Natural killer cell (primary cell): ENCODE data around the gene CCL19. TPM values are rescaled to one million over a fixed set of nuclear protein-coding genes. Genes with fewer than 3 reads are reported as not detected.
A peak's percentile ranks its signal among the peaks of the same experiment; 100 is the strongest.

Source experiments
- ATAC-seq, 3 donors: fragments of 150-1000 bp in 2 of 3; fragments of 200-7000 bp in 1 of 3; cut with Tn5 transposase; 1 replicate in 1 of 3; 2 replicates in 2 of 3; pipeline ENCODE4 v1.10.0; 2021; ENCODE audit warnings: mild to moderate bottlenecking in 2 of 3, moderate library complexity in 2 of 3
- DNase-seq, 2 donors: peaks; one replicate each; pipeline versions ENCODE4 v3.0.0 to v3.0.0-alpha.2; 2013 to 2021; ENCODE audit warnings: mixed read lengths in 1 of 2
- H3K27ac ChIP-seq: one replicate; pipeline ENCODE4 v1.5.1; 2013; ENCODE audit warnings: mild to moderate bottlenecking, low read length
- H3K27me3 ChIP-seq: one replicate; pipeline ENCODE4 v1.6.1; 2013; ENCODE audit warnings: low read length; ENCODE audit not compliant: control insufficient read depth, insufficient read depth
- H3K36me3 ChIP-seq: one replicate; pipeline ENCODE4 v1.6.1; 2013; ENCODE audit warnings: low read length; ENCODE audit not compliant: control insufficient read depth, insufficient read depth
- H3K4me1 ChIP-seq: one replicate; pipeline ENCODE4 v1.6.1; 2013; ENCODE audit warnings: low read length; ENCODE audit not compliant: control insufficient read depth, insufficient read depth
- H3K4me3 ChIP-seq: one replicate; pipeline ENCODE4 v1.5.1; 2013; ENCODE audit warnings: low read length
- H3K9me3 ChIP-seq: one replicate; pipeline ENCODE4 v1.6.1; 2013; ENCODE audit warnings: low read length; ENCODE audit not compliant: control insufficient read depth, insufficient read depth
- H3K27ac Mint-ChIP-seq, 2 donors: one replicate each; pipeline ENCODE4 v1.8.0; 2022; ENCODE audit warnings: mild to moderate bottlenecking in 2 of 2, mixed read lengths in 2 of 2, moderate library complexity in 1 of 2
- H3K27me3 Mint-ChIP-seq, 2 donors: one replicate each; pipeline ENCODE4 v1.8.0; 2022; ENCODE audit warnings: low read depth in 2 of 2, mixed read lengths in 2 of 2
- H3K36me3 Mint-ChIP-seq: one replicate; pipeline ENCODE4 v1.8.0; 2022; ENCODE audit warnings: mixed read lengths
- H3K4me1 Mint-ChIP-seq, 2 donors: one replicate each; pipeline ENCODE4 v1.8.0; 2022; ENCODE audit warnings: mixed read lengths in 2 of 2
- H3K4me3 Mint-ChIP-seq: one replicate; pipeline ENCODE4 v1.8.0; 2022; ENCODE audit warnings: mild to moderate bottlenecking, moderate library complexity, mixed read lengths
- H3K9me3 Mint-ChIP-seq, 2 donors: one replicate each; pipeline ENCODE4 v1.8.0; 2022; ENCODE audit warnings: mixed read lengths in 2 of 2
- WGBS: methylation state at CpG from one replicate; pipeline ENCODE4 v1.1.7; 2013; ENCODE audit warnings: missing lambda C conversion rate; ENCODE audit not compliant: insufficient coverage; 5-methylcytosine and 5-hydroxymethylcytosine counted together
- intact Hi-C: fragments of 100-400 bp; cut with micrococcal nuclease; formaldehyde crosslinking; loops from one replicate; pipeline ENCODE4 v1.14.2; 2022
- total RNA-seq, 4 donors: library from RNA; stranded (reverse); fragments of 120-200 nt in 1 of 4; gene quantifications; one replicate each; pipeline versions ENCODE4 v1.2.3 to v1.2.4, GENCODE V29; 2013 to 2022
- TF ChIP-seq, protein P1 (sequence below): fragments of 200-600 bp; IDR thresholded peaks from one replicate; pipeline ENCODE4 v1.8.0; 2022; ENCODE audit warnings: antibody characterized with exemption

CCL19 gene
- total RNA-seq, 3 donors from 2014 or later (not counting 1 experiment from before 2014, with no cell fraction given), result not detected

- no peak overlapping the region for H3K27ac ChIP-seq
- peak in 1 of 2 donors; percentile 70 for DNase-seq
- Mint-ChIP-seq H3K4me1 (no peaks in the 10 kb centered on the region), H3K4me3 (no peak overlapping the region), H3K27ac (no peak overlapping the region), H3K9me3 (no peaks in the 10 kb centered on the region), H3K36me3 (no peaks in the 10 kb centered on the region), H3K27me3 (no peaks in the 10 kb centered on the region)
- peak in 1 of 3 donors; percentile 71 for ATAC-seq
- intact Hi-C loops, result no loop called here
- no peaks in the 10 kb centered on the region for H3K27me3 ChIP-seq
- TF ChIP-seq, protein P1, sequence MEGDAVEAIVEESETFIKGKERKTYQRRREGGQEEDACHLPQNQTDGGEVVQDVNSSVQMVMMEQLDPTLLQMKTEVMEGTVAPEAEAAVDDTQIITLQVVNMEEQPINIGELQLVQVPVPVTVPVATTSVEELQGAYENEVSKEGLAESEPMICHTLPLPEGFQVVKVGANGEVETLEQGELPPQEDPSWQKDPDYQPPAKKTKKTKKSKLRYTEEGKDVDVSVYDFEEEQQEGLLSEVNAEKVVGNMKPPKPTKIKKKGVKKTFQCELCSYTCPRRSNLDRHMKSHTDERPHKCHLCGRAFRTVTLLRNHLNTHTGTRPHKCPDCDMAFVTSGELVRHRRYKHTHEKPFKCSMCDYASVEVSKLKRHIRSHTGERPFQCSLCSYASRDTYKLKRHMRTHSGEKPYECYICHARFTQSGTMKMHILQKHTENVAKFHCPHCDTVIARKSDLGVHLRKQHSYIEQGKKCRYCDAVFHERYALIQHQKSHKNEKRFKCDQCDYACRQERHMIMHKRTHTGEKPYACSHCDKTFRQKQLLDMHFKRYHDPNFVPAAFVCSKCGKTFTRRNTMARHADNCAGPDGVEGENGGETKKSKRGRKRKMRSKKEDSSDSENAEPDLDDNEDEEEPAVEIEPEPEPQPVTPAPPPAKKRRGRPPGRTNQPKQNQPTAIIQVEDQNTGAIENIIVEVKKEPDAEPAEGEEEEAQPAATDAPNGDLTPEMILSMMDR, result no peak
- H3K4me1 ChIP-seq, result no peaks in the 10 kb centered on the region
- no peaks in the 10 kb centered on the region for H3K9me3 ChIP-seq
- H3K4me3 ChIP-seq, result no peak overlapping the region
- WGBS, result 32% methylated on average over 9 of the region's 10 CpGs
- H3K36me3 ChIP-seq, result no peaks in the 10 kb centered on the region
Measured at GRCh38 chr9:34675048-34675714, 15.9 kb downstream of the CCL19 start.

- Mint-ChIP-seq H3K4me1 (no peaks in the 10 kb centered on the region), H3K27me3 (no peaks in the 10 kb centered on the region), H3K9me3 (no peaks in the 10 kb centered on the region), H3K36me3 (no peaks in the 10 kb centered on the region), H3K27ac (no peak overlapping the region), H3K4me3 (no peak overlapping the region)
- DNase-seq (no peak), ATAC-seq (no peak)
- no peak overlapping the region for H3K4me3 ChIP-seq
- WGBS, result 83% methylated on average over 3 of the region's 3 CpGs
- intact Hi-C loops, result no loop called here
- H3K4me1 ChIP-seq, result no peaks in the 10 kb centered on the region
- no peaks in the 10 kb centered on the region for H3K27me3 ChIP-seq
- H3K9me3 ChIP-seq, result no peaks in the 10 kb centered on the region
- no peak overlapping the region for H3K27ac ChIP-seq
- no peaks in the 10 kb centered on the region for H3K36me3 ChIP-seq
- TF ChIP-seq, protein P1, result no peak
Measured at GRCh38 chr9:34674440-34674839, 16.6 kb downstream of the CCL19 start.

DNA sequence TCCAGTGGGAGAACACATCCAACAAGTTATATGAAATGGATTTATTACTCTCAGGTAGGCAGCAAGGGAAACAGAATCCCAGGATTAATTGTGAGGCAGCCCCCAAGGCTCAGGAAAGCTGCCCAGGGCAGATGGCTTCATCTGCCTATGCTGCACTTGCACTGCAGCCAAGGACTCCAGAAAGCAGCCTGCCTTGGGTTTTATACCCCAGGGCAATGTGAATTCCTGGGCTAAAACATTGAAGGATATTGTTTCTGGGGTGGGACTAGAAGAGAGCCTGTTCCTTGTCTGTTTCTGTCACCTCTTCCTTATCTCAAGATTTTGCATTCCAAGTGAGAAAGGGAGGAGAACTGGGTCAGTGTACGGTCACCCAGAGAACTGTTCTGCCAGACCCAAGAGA, 19.8 kb downstream of the CCL19 start:
- no peaks in the 10 kb centered on the region for H3K36me3 Mint-ChIP-seq
- TF ChIP-seq, protein P1, result no peak
- no peaks in the 10 kb centered on the region for H3K36me3 ChIP-seq
- H3K27ac Mint-ChIP-seq, result no peak overlapping the region
- no peaks in the 10 kb centered on the region for H3K27me3 Mint-ChIP-seq
- H3K9me3 ChIP-seq, result no peaks in the 10 kb centered on the region
- H3K4me3 ChIP-seq, result no peak overlapping the region
- no peak overlapping the region for H3K4me3 Mint-ChIP-seq
- H3K27me3 ChIP-seq, result no peaks in the 10 kb centered on the region
- peaks cover under 1% of the 10 kb centered on the region for H3K4me1 ChIP-seq
- H3K9me3 Mint-ChIP-seq, result no peaks in the 10 kb centered on the region
- no peak for ATAC-seq
- intact Hi-C loops, result no loop called here
- H3K27ac ChIP-seq, result no peak overlapping the region
- 100% methylated on average over 1 of the region's 1 CpG for WGBS
- no peak for DNase-seq
- no peaks in the 10 kb centered on the region for H3K4me1 Mint-ChIP-seq
